Activated naive CD4-positive, alpha-beta T cell treated with anti-CD3 and anti-CD28 coated beads for 36 hours (primary cell): ENCODE measurements around the gene SYP. TPM values are rescaled to one million over a fixed set of nuclear protein-coding genes. Genes with fewer than 3 reads are reported as not detected.

ENCODE experiments used
- CTCF ChIA-PET: fragments of 350-600 bp; sonication (Branson Sonifier 250); formaldehyde crosslinking; loops from one replicate; lab custom pipeline; 2021; ENCODE audit warnings: antibody characterized with exemption; lab: Charles Lee
- DNase-seq: peaks from one replicate; pipeline ENCODE4 v3.0.0-alpha.2; 2020
- H3K27ac Mint-ChIP-seq: one replicate; pipeline ENCODE4 v1.8.0; 2021; ENCODE audit warnings: mild to moderate bottlenecking, mixed read lengths
- H3K27me3 Mint-ChIP-seq: one replicate; pipeline ENCODE4 v1.8.0; 2021; ENCODE audit warnings: low read depth, mixed read lengths
- H3K36me3 Mint-ChIP-seq: one replicate; pipeline ENCODE4 v1.8.0; 2021; ENCODE audit warnings: low read depth, mixed read lengths
- H3K4me1 Mint-ChIP-seq: one replicate; pipeline ENCODE4 v1.8.0; 2021; ENCODE audit warnings: low read depth, mixed read lengths
- H3K4me3 Mint-ChIP-seq: one replicate; pipeline ENCODE4 v1.8.0; 2021; ENCODE audit warnings: mild to moderate bottlenecking, moderate library complexity, mixed read lengths
- H3K9me3 Mint-ChIP-seq: one replicate; pipeline ENCODE4 v1.8.0; 2021; ENCODE audit warnings: mixed read lengths
- intact Hi-C: fragments of 100-400 bp; cut with micrococcal nuclease; formaldehyde crosslinking; loops from one replicate; pipeline ENCODE4 v1.15.1; 2023
- total RNA-seq, 2 experiments: library from RNA; stranded (reverse); gene quantifications; one replicate each; pipeline ENCODE4 v1.2.3, GENCODE V29; 2021

Gene SYP
- total RNA-seq, 2 experiments from 2014 or later, result 2.5 to 2.6 TPM

DNA sequence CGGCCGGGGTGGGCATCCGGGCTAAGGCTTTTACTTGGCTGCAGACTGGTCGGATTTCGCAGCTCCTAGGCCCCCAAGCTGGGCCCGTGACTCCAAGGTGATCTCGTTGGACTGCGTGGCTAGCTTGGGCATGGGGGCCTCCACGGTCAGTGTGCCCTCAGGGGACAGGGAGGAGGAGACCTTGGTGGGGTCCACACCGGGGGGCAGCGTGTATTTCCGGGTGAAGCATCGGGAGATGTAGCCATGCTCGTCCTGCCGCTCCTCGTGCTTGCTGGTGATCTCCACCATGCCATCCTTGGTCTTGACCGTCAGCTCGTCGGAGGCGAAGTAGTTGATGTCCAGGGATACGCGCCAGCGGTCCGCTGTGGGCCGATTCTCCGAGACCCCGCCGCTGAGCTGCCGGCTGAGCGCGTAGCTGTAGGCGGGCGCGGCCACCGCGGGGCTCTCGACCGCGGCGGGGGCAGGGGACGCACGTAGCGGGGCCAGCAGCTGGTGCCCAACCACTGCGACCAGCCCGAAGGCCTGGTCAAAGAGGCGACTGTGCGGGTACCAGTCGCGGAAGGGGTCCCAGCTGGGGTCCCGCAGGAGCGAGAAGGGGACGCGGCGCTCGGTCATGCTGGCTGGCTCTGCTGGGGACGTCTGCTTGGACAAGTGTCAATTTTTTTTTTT lies 34.0 kb upstream of the SYP start:
- CTCF ChIA-PET, result interaction anchor here (0.7 kb wide), 1 partner anchor 41 kb away, joined by 3 read pairs; no protein-coding TSS in a partner anchor
- Mint-ChIP-seq H3K9me3 (no peaks in the 10 kb centered on the region), H3K4me1 (peaks cover 25% of the 10 kb centered on the region), H3K4me3 (no peak overlapping the region), H3K27ac (no peak overlapping the region), H3K36me3 (peaks cover 5% of the 10 kb centered on the region), H3K27me3 (no peaks in the 10 kb centered on the region)
- intact Hi-C loops, result loop anchor here (2.0 kb wide), 1 partner anchor 41 kb away; no protein-coding TSS in a partner anchor
- DNase-seq, result no peak

- peaks cover 24% of the 10 kb centered on the region for H3K4me1 Mint-ChIP-seq
- CTCF ChIA-PET, result interaction anchor here (0.6 kb wide), 1 partner anchor 40 kb away, joined by 4 read pairs; no protein-coding TSS in a partner anchor
- DNase-seq, result no peak
- peaks cover 3% of the 10 kb centered on the region for H3K36me3 Mint-ChIP-seq
- H3K27me3 Mint-ChIP-seq, result no peaks in the 10 kb centered on the region
- no peaks in the 10 kb centered on the region for H3K9me3 Mint-ChIP-seq
- H3K27ac Mint-ChIP-seq, result no peak within 1 kb of the TSS
- intact Hi-C loops, result no loop called here
- H3K4me3 Mint-ChIP-seq, result no peak within 1 kb of the TSS
Observed at GRCh38 chrX:49233176-49233575, 33.2 kb upstream of the SYP start, which contains the start of gene CACNA1F. CACNA1F (minus strand) TSS chrX:49233340; CDS start chrX:49233309, 31 bp downstream.

DNA sequence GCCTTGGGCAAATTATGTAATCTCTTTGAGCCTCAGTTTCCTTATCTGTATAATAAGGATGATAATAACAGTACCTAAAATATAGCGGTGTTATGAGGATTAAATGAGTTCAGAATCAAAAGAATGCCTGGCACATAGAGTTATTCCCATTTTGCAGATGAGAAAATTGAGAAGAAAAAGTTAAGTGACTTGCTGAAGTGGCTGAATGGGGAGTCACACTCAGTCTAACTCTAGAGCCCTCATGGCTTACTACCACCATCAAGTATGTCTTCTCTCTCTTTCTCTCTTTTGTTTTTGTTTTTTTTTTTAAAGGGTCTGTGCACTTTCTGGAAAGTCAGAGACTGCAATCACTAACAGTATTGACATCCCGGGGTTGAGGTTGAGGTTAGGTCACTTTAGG lies 32.5 kb upstream of the SYP start:
- DNase-seq, result no peak
- no peaks in the 10 kb centered on the region for H3K9me3 Mint-ChIP-seq
- peaks cover 3% of the 10 kb centered on the region for H3K36me3 Mint-ChIP-seq
- H3K4me3 Mint-ChIP-seq, result no peak overlapping the region
- no peak overlapping the region for H3K27ac Mint-ChIP-seq
- peaks cover 23% of the 10 kb centered on the region for H3K4me1 Mint-ChIP-seq
- CTCF ChIA-PET, result no interaction called here
- no peaks in the 10 kb centered on the region for H3K27me3 Mint-ChIP-seq
- intact Hi-C loops, result no loop called here

DNA sequence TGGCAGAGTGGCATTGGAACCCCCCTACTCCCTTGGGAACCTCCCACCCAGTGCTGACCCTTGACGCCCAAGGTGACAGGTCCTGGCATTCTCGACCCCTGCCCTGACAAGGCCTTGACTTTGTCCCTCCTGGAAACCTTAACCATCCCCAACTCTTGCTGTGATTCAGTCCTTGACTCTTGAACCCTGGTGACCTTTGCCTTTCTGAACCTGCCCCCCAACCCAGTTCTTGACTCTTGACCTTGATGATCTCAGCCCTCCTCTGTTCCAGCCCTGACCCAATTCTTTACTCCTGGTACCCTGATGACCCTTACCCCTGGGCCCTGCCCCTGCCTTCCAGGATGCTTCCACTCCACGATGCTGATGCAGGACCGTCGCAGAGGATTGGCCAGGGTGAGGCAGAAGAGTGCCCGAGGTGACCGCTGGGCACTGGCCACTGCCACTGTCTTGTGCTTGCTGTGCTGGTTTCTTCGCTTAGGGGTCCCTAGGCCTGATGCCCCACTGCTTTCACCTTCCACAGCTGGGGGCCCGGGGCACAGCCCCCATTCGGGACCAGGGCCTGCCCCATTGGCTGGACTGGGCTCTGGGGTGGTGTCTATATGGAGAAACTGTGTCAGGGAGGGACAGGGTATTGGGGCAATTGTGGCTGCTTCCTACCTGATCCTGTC lies 31.5 kb upstream of the SYP start:
- no peak for DNase-seq
- no peaks in the 10 kb centered on the region for H3K27me3 Mint-ChIP-seq
- peaks cover 12% of the 10 kb centered on the region for H3K4me1 Mint-ChIP-seq
- H3K27ac Mint-ChIP-seq, result peak overlapping the region; percentile 74
- intact Hi-C loops, result loop anchor here (1.0 to 2.0 kb wide), 3 partner anchors 31 to 45 kb away; partner anchors contain the start of genes PPP1R3F and SYP
- H3K36me3 Mint-ChIP-seq, result no peaks in the 10 kb centered on the region
- peak overlapping the region; percentile 67 for H3K4me3 Mint-ChIP-seq
- CTCF ChIA-PET, result no interaction called here
- no peaks in the 10 kb centered on the region for H3K9me3 Mint-ChIP-seq

- no peaks in the 10 kb centered on the region for H3K27me3 Mint-ChIP-seq
- intact Hi-C loops, result loop anchor here (1.0 to 2.0 kb wide), 3 partner anchors 30 to 46 kb away; partner anchors contain the start of genes PPP1R3F and SYP
- peaks cover 10% of the 10 kb centered on the region for H3K4me1 Mint-ChIP-seq
- DNase-seq, result peak; percentile 77
- H3K4me3 Mint-ChIP-seq, result peak overlapping the region; percentile 67
- CTCF ChIA-PET, result no interaction called here
- H3K27ac Mint-ChIP-seq, result peak overlapping the region; percentile 74
- no peaks in the 10 kb centered on the region for H3K9me3 Mint-ChIP-seq
- no peaks in the 10 kb centered on the region for H3K36me3 Mint-ChIP-seq
Observed at GRCh38 chrX:49230500-49231232, 30.7 kb upstream of the SYP start.

DNA sequence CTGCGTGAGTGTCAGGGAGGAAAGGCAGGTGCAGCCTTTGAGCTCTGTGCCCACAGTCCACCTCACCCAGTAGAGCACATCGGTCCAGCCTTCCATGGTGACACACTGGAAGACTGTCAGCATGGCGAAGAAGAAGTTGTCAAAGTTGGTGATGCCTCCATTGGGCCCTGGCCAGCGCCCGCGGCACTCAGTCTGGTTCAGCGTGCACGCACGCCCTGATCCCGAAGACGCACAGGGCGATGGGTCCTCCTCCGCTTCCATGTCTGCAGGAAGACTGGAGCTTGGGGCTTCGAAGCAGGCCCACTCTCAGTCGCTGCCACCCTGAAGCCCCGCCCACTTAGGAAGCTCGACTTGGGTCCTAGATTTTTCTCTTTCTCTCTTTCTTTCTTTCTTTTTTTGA lies 28.2 kb upstream of the SYP start:
- no peak overlapping the region for H3K27ac Mint-ChIP-seq
- DNase-seq, result no peak
- no peaks in the 10 kb centered on the region for H3K36me3 Mint-ChIP-seq
- peaks cover 8% of the 10 kb centered on the region for H3K4me1 Mint-ChIP-seq
- CTCF ChIA-PET, result interaction anchor here (1.2 kb wide), 1 partner anchor 35 kb away, joined by 4 read pairs; no protein-coding TSS in a partner anchor
- H3K9me3 Mint-ChIP-seq, result no peaks in the 10 kb centered on the region
- intact Hi-C loops, result no loop called here
- no peaks in the 10 kb centered on the region for H3K27me3 Mint-ChIP-seq
- no peak overlapping the region for H3K4me3 Mint-ChIP-seq

DNA sequence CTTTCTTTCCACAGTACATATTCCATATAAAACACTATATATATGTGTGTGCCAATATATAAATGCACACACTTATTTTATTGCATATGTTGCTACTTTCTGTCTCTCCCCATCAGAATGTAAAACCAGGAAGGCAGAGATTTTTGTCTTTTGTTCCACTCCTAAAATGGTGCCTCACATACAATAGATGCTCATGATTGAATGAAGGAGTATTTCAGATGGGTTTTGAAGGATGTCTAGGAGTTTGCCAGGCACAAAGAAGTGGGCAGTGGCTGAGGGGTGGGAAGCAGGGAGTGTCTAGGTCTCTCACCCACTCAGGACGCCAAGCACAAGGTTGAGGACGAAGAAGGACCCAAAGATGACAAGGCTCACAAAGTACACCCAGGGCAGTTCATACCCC lies 27.7 kb upstream of the SYP start:
- CTCF ChIA-PET, result no interaction called here
- H3K36me3 Mint-ChIP-seq, result no peaks in the 10 kb centered on the region
- no peaks in the 10 kb centered on the region for H3K27me3 Mint-ChIP-seq
- no peak overlapping the region for H3K27ac Mint-ChIP-seq
- H3K9me3 Mint-ChIP-seq, result no peaks in the 10 kb centered on the region
- DNase-seq, result no peak
- intact Hi-C loops, result no loop called here
- H3K4me1 Mint-ChIP-seq, result peaks cover 8% of the 10 kb centered on the region
- H3K4me3 Mint-ChIP-seq, result no peak overlapping the region

GRCh38 chrX:49226946-49227345 lies 27.0 kb upstream of the SYP start:
- CTCF ChIA-PET, result interaction anchor here (0.9 kb wide), 1 partner anchor 34 kb away, joined by 3 read pairs; no protein-coding TSS in a partner anchor

DNA sequence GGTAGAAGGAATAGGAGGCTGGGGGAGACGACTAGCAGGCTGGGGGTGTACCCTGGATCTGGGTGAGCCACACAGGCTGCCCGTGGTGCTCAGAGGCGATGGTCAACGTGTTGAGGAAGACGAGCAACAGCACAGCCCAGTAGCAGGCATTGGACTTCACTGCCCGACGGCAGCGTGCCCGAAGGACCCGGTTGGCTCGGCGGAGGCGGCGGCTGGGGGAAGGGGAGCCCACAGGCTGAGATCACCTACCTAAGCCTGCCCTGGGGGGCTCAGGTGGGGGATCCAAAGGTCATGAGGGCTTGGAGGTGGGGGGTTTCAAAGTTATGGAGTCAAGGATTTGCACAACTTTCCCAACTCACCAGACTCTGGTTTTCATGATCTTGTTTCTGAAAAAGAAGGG lies 25.9 kb upstream of the SYP start:
- Mint-ChIP-seq H3K9me3 (no peaks in the 10 kb centered on the region), H3K4me3 (no peak overlapping the region), H3K4me1 (peaks cover 4% of the 10 kb centered on the region), H3K27ac (no peak overlapping the region), H3K36me3 (no peaks in the 10 kb centered on the region), H3K27me3 (no peaks in the 10 kb centered on the region)
- no peak for DNase-seq
- CTCF ChIA-PET, result no interaction called here
- intact Hi-C loops, result no loop called here

More at GRCh38 chrX:49226946-49227345, 27.0 kb upstream of the SYP start:
- intact Hi-C loops, result no loop called here
- peaks cover 8% of the 10 kb centered on the region for H3K4me1 Mint-ChIP-seq
- no peaks in the 10 kb centered on the region for H3K9me3 Mint-ChIP-seq
- no peak overlapping the region for H3K27ac Mint-ChIP-seq
- no peak for DNase-seq
- H3K36me3 Mint-ChIP-seq, result no peaks in the 10 kb centered on the region
- no peak overlapping the region for H3K4me3 Mint-ChIP-seq
- no peaks in the 10 kb centered on the region for H3K27me3 Mint-ChIP-seq

GRCh38 chrX:49221868-49222267 lies 21.9 kb upstream of the SYP start:
- Mint-ChIP-seq H3K36me3 (no peaks in the 10 kb centered on the region), H3K27me3 (no peaks in the 10 kb centered on the region), H3K4me1 (no peaks in the 10 kb centered on the region), H3K27ac (no peak overlapping the region), H3K4me3 (no peak overlapping the region), H3K9me3 (no peaks in the 10 kb centered on the region)
- intact Hi-C loops, result no loop called here
- no peak for DNase-seq
- CTCF ChIA-PET, result no interaction called here

DNA sequence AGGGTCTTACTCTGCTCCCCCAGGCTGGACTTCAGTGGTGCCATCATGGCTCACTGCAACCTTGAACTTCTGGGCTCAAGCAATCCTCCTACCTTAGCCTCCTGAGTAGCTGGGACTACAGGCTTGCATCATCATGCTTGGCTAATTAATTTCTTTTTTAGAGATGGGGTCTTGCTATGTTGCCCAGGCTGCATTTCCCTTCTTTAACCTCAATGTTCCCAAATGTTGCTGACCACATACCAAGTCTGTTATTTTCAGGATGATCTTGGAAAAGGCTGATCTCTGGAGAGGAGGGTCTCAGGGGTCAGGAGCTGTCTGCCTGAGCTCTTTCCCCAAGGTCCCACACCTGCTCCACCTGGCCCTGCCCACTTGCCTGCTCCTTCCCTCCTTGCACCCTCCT lies 20.1 kb upstream of the SYP start:
- Mint-ChIP-seq H3K27ac (no peak overlapping the region), H3K4me3 (no peak overlapping the region), H3K4me1 (no peaks in the 10 kb centered on the region), H3K36me3 (no peaks in the 10 kb centered on the region), H3K27me3 (no peaks in the 10 kb centered on the region), H3K9me3 (no peaks in the 10 kb centered on the region)
- CTCF ChIA-PET, result no interaction called here
- DNase-seq, result no peak
- intact Hi-C loops, result no loop called here

DNA sequence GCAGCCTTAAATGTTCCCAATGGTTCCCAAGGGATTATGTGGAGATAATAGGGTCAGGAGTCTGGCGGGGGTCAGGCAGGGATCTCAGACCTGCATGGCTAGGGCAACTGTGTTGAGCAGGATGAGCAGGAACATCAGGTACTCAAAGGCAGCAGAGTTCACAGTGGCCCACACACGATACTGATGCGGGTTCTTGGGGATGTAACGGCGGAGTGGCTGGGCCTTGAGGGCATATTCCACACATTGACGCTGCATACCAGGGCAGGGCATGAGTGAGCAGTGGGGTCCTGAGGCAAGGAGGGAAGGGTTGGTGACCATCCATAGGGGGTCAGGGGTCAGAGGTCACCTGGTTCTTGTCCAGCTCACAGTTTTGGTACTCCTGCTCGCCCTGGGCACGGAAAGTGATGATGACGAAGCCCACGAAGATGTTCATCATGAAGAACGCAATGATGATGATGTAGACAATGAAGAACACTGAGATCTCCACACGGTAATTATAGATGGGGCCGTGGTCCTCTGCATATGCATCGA lies 15.1 kb upstream of the SYP start:
- no peak for DNase-seq
- Mint-ChIP-seq H3K36me3 (no peaks in the 10 kb centered on the region), H3K9me3 (no peaks in the 10 kb centered on the region), H3K27me3 (no peaks in the 10 kb centered on the region), H3K4me1 (no peaks in the 10 kb centered on the region), H3K27ac (no peak overlapping the region), H3K4me3 (no peak overlapping the region)
- intact Hi-C loops, result no loop called here
- CTCF ChIA-PET, result interaction anchor here (0.7 kb wide), 1 partner anchor 22 kb away, joined by 3 read pairs; no protein-coding TSS in a partner anchor
